GM12875 (cell line): ENCODE measurements around the gene CNGB1.
"Not testable (repeated sequence)": the region's sequence is repeated elsewhere in the genome, so short reads cannot be mapped to it uniquely, and the experiment has no call there.

Source experiments
- H3K4me3 ChIP-seq: one replicate; pipeline ENCODE4 v1.5.1; 2011; ENCODE audit warnings: low read depth, low read length, control low read depth
- TF ChIP-seq, protein P1 (sequence below): IDR thresholded peaks from 2 replicates; pipeline ENCODE4 v1.5.1; 2011; ENCODE audit warnings: low read depth, mild to moderate bottlenecking, control low read depth, inconsistent platforms, low read length, moderate library complexity, borderline replicate concordance; ENCODE audit not compliant: insufficient read depth

CNGB1 gene

DNA sequence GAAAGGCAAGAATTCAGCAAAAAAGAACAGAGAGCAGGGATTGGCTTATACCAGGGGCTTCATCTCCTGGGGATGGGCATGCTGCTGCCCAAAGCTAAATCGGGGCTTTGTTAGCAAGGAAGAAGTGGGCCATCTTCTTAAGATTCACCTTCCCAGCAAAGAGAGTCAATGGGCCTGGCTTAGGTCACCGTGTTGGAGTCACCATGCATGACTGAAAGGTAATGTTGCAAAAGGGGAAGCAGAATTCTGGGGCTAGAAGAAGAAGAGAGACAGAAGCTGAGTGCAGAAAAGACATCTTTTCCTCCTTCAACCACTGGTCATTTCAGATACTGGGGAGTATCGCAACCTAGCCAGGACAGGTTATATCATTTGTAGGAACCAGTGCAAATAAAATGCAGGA, 92.3 kb downstream of the CNGB1 start:
- TF ChIP-seq, protein P1, sequence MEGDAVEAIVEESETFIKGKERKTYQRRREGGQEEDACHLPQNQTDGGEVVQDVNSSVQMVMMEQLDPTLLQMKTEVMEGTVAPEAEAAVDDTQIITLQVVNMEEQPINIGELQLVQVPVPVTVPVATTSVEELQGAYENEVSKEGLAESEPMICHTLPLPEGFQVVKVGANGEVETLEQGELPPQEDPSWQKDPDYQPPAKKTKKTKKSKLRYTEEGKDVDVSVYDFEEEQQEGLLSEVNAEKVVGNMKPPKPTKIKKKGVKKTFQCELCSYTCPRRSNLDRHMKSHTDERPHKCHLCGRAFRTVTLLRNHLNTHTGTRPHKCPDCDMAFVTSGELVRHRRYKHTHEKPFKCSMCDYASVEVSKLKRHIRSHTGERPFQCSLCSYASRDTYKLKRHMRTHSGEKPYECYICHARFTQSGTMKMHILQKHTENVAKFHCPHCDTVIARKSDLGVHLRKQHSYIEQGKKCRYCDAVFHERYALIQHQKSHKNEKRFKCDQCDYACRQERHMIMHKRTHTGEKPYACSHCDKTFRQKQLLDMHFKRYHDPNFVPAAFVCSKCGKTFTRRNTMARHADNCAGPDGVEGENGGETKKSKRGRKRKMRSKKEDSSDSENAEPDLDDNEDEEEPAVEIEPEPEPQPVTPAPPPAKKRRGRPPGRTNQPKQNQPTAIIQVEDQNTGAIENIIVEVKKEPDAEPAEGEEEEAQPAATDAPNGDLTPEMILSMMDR: no peak
- no peak overlapping the region for H3K4me3 ChIP-seq

DNA sequence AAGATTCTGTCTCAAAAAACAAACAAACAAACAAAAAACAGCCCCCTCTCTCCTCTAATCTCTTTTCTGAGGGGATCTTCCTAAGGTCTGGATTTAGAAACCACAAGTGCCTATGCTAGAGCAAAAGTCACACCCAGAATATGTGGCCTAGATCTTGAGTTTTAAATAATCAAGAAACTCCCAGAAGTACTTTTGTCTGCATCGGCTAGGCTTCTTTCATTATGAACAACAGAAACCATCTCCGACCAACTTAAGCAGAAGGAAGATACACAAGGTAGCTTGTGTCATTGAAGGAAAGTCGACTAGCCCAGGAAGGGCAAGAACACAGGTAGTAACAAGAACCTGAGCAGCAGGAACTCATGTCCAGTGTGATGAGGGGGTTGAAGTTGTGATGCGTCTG, 94.7 kb downstream of the CNGB1 start:
- TF ChIP-seq, protein P1: no peak
- H3K4me3 ChIP-seq: no peak overlapping the region

DNA sequence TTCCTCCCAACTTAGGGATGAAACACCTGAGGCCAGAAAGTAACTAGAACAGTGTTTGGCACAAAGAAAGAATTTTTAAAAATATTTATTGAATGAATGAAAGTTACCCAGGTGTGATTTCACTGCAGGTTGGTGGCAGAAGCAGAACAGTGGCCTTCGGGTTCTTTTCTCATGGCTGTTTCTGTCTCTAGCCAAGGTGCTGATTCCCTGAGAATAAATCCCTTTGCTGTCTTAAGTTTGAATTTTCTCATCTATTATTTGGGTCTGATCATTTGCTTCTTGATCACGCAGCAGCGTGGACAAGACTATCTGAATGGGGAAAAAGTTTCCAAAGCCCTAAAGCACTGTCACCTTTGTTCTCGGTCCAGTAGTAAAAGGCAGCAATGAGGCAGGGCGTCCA, 95.6 kb downstream of the CNGB1 start:
- TF ChIP-seq, protein P1: no peak

DNA sequence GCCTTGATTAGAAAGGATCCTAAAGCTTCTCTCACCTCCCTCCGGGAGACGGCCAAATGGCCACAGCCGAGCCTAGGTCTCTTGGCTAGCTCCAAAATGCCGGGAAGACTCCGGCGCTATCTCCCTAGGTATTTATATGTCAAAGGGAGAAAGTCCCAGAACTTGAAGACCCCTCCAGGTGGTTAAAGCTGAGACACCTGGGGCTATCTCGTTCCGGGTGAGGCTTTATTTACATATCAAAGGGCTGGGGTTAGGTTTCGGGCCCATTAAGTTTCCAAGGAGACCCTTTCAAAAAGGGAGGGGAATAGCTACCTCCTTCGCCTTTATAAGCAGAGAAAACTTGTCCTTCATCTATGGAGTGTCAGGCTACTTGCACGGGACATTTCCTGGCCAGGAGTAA, 97.7 kb downstream of the CNGB1 start:
- TF ChIP-seq, protein P1: no peak
- H3K4me3 ChIP-seq: no peak overlapping the region

More for the DNA sequence above, 95.6 kb downstream of the CNGB1 start:
- no peak overlapping the region for H3K4me3 ChIP-seq

DNA sequence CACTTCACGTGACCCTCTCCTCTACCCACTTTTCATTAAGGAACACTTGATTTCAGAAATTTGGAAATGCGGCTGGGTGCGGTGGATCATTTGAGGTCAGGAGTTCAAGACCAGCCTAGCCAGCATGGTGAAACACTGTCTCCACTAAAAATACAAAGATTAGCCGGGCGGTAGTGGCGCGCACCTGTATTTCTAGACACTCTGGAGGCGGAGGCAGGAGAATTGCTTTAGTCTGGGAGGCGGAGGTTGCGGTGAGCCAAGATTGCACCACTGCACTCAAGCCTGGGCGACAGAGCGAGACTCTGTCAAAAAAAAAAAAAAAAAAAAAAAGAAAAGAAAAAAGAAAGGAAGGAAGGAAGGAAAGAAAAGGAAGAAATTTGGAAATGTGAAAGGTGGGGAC, 98.2 kb downstream of the CNGB1 start:
- not testable (repeated sequence) for H3K4me3 ChIP-seq

DNA sequence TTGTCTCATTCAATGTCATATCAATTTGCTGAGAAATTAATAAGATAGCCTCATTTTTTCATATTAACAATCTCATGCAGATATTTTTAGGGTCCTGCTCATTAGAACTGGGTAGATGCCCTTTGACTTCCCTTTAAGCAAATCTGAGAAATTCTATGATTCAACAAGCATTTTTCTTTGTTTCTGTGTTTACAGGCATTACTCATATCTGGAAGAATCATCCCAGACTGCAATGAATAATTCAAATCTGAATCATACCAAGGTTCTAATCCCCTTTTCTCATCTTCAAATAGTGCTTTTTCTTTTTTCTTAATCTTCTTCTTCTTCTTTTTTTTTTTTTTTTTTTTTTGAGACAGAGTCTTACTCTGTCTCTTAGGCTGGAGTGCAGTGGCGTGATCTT, 99.5 kb downstream of the CNGB1 start:
- TF ChIP-seq, protein P1: no peak
- no peak overlapping the region for H3K4me3 ChIP-seq

DNA sequence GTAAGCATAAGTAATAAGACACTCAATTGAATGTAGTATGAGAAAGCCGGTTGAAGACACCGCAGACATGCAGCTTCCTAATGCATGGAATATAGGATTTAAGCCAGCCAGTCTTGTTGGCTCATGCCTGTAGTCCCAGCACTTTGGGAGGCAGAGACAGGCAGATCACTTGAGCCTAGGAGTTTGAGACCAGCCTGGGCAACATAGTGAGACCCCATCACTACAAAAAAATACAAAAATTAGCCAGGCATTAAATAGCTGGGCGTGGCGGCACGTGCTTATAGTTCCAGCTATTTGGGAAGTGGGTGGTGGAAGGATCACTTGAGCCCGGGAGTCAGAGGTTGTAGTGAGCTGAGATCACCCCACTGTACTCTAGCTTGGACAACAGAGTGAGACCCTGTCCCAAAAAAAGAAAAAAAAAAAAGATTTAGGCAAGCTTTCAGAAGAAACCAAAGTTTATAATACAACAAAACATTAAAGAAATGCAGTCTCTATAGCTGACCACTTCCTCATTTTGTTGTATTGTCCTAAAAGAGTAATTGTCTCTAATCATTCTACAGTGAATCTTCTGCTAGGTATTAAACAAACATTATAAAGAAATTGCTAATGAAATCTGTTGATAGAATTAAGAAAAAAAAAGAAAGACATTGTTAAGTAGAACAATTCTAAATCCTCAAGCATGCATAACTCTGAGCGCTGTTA, 100.0 kb downstream of the CNGB1 start:
- TF ChIP-seq, protein P1: no peak

More for the DNA sequence above, 100.0 kb downstream of the CNGB1 start:
- no peak overlapping the region for H3K4me3 ChIP-seq
